HFF-Myc (cell line): Measurements from ENCODE around the gene BIRC5.
"Not testable (repeated sequence)": the region's sequence is repeated elsewhere in the genome, so short reads cannot be mapped to it uniquely, and the experiment has no call there.

Source experiments
- DNase-seq: peaks from one replicate; pipeline ENCODE4 v3.0.0-alpha.2; 2011; ENCODE audit warnings: low read depth; ENCODE audit errors: extremely low read depth
- H3K4me3 ChIP-seq: replicated peaks from 2 replicates; pipeline ENCODE4 v1.5.1; 2011; ENCODE audit warnings: low read depth, mild to moderate bottlenecking, control low read depth, low read length
- TF ChIP-seq, protein P1 (sequence below): IDR thresholded peaks from 2 replicates; pipeline ENCODE4 v1.5.1; 2012; ENCODE audit warnings: mild to moderate bottlenecking, low read depth, low read length, control low read depth; ENCODE audit errors: missing control alignments

BIRC5 gene

DNA sequence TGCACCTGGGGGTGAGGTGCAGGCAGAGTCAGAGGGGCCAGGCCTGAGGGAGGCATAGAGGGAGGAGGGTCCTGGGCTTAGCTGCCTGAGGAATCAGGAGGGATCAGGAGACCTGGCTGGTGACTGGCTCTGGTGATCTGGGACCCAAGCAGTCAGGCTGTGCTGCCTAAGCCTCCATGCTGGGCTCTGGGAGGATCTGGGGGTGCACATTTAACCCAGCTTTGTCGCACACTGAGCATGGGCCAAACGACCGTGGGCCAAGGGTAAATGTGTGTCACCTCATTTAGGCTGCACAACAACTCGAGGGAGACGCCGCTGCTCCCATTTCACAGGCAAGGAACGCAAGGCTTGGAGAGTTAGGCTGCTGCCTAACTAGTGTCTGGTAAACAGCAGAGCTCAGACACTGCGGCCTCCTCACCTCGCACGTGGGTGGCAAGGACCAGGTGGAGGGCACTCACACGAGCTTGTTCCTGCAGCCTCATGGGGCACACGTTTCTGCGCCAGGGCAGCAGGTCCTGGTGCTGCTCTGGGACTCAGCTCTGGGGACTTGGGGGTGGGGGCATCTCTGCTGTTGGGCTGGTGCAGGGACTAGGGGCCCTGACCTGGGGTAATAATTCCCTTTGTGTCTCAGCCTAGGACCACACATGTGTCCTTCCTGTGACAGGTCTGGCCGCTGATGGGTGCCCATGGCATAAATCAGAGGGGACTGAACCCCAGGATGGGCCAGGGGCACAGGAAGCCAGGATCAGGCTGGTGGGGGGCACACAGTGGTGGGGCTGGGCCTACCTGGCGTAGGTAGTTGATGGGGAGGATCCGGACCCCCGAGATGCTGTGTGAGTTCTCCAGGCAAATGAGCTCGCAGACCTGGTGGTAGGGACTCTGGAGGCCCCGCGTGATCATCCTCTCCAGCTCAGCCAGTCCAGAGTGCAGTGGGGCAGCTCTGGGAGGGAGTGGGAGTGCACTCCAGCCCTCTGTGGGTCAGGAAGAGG lies 36.1 kb downstream of the BIRC5 start:
- H3K4me3 ChIP-seq, result no peak overlapping the region
- DNase-seq, result no peak
- TF ChIP-seq, protein P1, sequence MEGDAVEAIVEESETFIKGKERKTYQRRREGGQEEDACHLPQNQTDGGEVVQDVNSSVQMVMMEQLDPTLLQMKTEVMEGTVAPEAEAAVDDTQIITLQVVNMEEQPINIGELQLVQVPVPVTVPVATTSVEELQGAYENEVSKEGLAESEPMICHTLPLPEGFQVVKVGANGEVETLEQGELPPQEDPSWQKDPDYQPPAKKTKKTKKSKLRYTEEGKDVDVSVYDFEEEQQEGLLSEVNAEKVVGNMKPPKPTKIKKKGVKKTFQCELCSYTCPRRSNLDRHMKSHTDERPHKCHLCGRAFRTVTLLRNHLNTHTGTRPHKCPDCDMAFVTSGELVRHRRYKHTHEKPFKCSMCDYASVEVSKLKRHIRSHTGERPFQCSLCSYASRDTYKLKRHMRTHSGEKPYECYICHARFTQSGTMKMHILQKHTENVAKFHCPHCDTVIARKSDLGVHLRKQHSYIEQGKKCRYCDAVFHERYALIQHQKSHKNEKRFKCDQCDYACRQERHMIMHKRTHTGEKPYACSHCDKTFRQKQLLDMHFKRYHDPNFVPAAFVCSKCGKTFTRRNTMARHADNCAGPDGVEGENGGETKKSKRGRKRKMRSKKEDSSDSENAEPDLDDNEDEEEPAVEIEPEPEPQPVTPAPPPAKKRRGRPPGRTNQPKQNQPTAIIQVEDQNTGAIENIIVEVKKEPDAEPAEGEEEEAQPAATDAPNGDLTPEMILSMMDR, result no peak

DNA sequence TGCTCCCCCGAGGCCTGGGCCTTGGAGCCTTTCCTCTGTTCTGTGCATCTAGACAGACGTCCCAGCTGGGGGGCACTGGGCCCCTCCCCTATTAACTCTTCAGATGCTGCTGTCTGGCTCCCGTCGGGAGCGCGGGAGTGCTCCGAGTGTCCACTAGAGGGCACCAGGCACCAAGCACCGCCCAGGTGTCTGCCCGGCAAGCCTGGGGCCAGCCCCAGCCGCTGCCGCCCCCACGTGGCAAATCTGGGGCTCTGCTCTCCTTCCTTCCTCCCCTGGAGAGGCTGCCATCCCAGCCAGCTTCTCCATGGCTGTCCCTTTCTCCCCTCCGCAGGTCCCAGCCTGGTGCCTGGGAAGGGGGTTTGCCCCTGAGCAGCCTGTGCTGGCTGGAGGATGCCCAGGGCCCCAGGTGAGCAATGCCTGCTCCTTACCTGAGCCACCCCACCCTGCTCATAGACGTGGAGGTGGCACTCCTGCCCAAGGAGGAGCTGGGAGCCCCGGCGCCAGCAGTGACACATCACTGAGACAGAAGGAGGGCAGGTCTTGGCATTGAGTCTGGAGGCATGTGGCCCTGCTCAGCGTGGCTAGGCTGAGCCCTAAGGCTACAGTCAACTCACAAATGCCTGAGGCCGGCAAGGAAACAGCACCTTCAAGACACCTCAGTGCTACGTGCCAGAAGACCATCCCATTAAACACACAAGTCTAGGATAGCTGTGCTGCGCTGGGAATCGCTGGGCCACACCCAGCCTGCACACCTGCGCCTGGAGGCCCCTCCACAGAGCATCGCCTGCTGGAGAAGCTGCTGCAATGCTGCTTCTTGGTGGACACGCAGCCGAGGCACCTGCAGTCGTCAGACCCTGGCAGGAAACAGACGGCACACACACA lies 37.1 kb downstream of the BIRC5 start:
- TF ChIP-seq, protein P1, result peak; percentile 99
- H3K4me3 ChIP-seq, result no peak overlapping the region
- peak; percentile 44 for DNase-seq

DNA sequence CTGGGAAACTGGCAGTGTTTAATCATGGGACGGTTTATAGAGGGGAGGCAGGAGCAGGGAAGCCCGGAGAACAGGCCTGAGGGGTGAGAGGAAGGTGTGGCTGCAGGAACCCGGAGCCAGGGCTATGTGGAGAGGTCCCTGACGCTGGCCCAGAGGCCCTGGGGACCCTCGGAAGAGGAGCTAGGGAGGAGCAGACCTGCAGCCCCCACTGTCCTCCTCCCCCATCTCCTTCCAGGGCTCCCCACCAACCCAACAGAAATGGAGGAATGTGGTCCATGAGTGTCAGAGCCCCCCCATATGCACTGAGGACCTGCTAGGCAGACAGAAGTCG lies 37.7 kb downstream of the BIRC5 start:
- DNase-seq, result no peak
- no peak overlapping the region for H3K4me3 ChIP-seq
- TF ChIP-seq, protein P1, result no peak

DNA sequence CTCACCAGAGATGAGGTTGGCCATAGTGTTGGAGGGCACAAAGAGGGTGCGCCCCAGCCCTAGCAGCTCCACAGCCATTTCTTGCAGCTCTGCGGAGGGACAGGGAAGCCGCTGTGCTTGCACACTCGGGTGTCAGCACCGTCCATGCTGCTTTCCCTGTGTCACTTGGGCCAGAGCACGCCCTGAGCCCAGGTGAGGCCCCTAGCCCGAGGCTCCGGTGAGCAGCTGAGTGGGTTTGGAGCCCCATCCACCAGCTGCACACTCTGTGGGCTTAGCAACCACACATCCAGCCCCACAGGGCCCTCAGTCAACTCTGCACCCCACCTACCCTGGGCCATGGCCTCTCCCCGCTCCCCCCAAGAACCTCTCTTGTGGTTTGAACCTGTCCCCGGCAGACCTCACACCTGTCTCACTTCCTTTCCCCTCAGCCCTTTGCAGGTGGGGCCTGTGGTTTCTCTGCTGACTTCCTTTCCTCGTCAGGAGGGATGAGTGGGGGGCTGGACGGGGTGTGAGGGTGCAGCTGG lies 38.1 kb downstream of the BIRC5 start:
- no peak overlapping the region for H3K4me3 ChIP-seq
- TF ChIP-seq, protein P1, result no peak
- no peak for DNase-seq

DNA sequence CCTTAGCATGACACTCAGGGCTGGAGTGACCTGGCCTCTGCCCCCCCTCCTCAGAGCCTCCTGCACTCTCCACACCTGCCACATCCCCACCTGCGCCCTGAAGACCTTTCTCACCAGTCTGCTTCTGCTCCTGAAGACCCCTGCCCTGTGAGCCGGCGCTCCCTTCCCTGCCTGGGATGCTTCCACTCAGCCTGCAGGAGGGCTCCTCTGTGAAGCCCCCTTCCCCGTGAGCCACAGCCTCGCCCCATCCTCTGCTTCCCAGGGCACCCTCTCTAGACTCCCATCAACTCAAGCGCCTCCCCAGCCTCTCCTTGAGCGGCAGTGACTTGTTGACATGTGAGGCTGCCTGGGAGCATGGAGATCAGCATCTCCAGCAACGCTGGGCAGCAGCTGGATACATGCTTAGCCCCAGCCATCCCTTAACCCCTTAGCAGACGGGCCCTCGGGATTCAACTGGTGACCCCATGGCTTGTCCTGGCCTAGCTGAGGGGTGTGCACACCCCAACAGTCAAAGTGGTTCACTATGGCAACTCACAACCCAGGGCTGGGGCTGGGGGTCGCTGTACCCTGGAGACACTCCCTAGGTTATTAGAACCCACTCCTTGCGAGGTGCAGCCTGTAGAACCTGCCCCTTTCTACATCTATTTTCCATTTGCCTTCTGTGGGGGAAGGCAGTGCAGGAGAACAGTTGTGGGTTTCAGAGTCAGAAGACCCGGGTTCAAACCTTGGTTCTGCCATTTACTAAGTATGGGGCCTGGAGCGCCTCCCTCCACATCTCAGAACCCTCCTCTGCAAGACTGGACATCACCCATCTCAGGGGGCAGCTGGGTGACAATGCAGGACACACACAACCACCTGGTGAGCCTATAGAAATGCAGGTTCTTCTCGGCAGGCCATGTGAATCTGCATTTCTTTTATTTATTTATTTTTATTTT lies 38.9 kb downstream of the BIRC5 start:
- DNase-seq, result no peak
- TF ChIP-seq, protein P1, result no peak

DNA sequence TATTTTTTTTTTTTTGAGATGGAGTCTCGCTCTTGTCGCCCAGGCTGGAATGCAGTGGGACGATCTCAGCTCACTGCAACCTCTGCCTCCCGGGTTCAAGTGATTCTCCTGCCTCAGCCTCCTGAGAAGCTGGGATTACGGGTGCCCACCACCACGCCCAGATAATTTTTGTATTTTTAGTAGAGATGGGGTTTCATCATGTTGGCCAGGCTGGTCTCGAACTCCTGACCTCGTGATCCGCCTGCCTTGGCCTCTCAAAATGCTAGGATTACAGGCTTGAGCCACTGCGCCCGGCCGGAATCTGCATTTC lies 39.5 kb downstream of the BIRC5 start:
- DNase-seq, result not testable (repeated sequence)
- H3K4me3 ChIP-seq, result peak overlapping the region; percentile 86

More for the DNA sequence above, 38.9 kb downstream of the BIRC5 start:
- H3K4me3 ChIP-seq, result no peak overlapping the region
